Neural cell (in vitro differentiated cells): Measurements from ENCODE around the gene FILIP1. TPM values are rescaled to one million over a fixed set of nuclear protein-coding genes. Genes with fewer than 3 reads are reported as not detected.

Experiments used
- H2AFZ ChIP-seq: fragments of 200-600, 300-800 bp; sonication (generic), shearing (Covaris generic); 2 replicates; pipeline ENCODE4 v1.6.0; 2014; ENCODE audit warnings: low read depth, mild to moderate bottlenecking, antibody characterized with exemption, low read length, moderate library complexity
- H3F3A ChIP-seq: fragments of 200-600 bp; shearing (Covaris generic); 2 replicates; pipeline ENCODE4 v1.6.1; 2016; ENCODE audit warnings: mild to moderate bottlenecking, moderate library complexity, mixed read lengths, antibody characterized with exemption, low read length; ENCODE audit not compliant: insufficient read depth, poor library complexity, severe bottlenecking
- H3K27ac ChIP-seq: fragments of 200-600, 300-800 bp; sonication (generic), shearing (Covaris generic); 2 replicates; pipeline ENCODE4 v1.5.1; 2014; ENCODE audit warnings: mild to moderate bottlenecking, low read length, moderate library complexity
- H3K27me3 ChIP-seq: fragments of 300-800, 200-600 bp; sonication (generic), shearing (Covaris generic); 2 replicates; pipeline ENCODE4 v1.6.0; 2014; ENCODE audit warnings: mild to moderate bottlenecking, low read depth, low read length, moderate library complexity; ENCODE audit not compliant: insufficient read depth
- H3K36me3 ChIP-seq: fragments of 300-800, 200-600 bp; sonication (generic), shearing (Covaris generic); 2 replicates; pipeline ENCODE4 v1.5.1; 2014; ENCODE audit warnings: mild to moderate bottlenecking, antibody characterized with exemption, low read length, moderate library complexity; ENCODE audit not compliant: insufficient read depth
- H3K4me2 ChIP-seq: fragments of 300-800, 200-600 bp; sonication (generic), shearing (Covaris generic); 2 replicates; pipeline ENCODE4 v1.6.0; 2014; ENCODE audit warnings: mild to moderate bottlenecking, low read length
- H3K4me3 ChIP-seq: fragments of 300-800, 200-600 bp; sonication (generic), shearing (Covaris generic); 2 replicates; pipeline ENCODE4 v1.5.1; 2014; ENCODE audit warnings: mild to moderate bottlenecking, low read length, moderate library complexity
- H3K79me2 ChIP-seq: fragments of 200-600 bp; shearing (Covaris generic); replicated peaks from 2 replicates; pipeline ENCODE4 v1.6.0; 2014; ENCODE audit warnings: mild to moderate bottlenecking, low read length, moderate library complexity; ENCODE audit not compliant: insufficient read depth
- H3K9ac ChIP-seq: fragments of 300-800, 200-600 bp; sonication (generic), shearing (Covaris generic); 2 replicates; pipeline ENCODE4 v1.6.1; 2016; ENCODE audit warnings: mild to moderate bottlenecking, low read length, mixed read lengths
- H3K9me2 ChIP-seq: fragments of 200-600 bp; shearing (Covaris generic); 2 replicates; pipeline ENCODE4 v1.6.1; 2016; ENCODE audit warnings: mild to moderate bottlenecking, low read length, mixed read lengths; ENCODE audit not compliant: insufficient read depth
- H3K9me3 ChIP-seq: fragments of 200-600, 300-800 bp; sonication (generic), shearing (Covaris generic); 2 replicates; pipeline ENCODE4 v1.6.1; 2016; ENCODE audit warnings: mild to moderate bottlenecking, mixed run types, low read length, moderate library complexity, mixed read lengths
- H4K20me1 ChIP-seq: fragments of 200-600 bp; shearing (Covaris generic); 2 replicates; pipeline ENCODE4 v1.6.1; 2016; ENCODE audit warnings: mild to moderate bottlenecking, mixed run types; ENCODE audit not compliant: insufficient read depth
- CTCF ChIP-seq: fragments of 450-650 bp; IDR thresholded peaks from 2 replicates; pipeline ENCODE4 v1.5.1; 2014; ENCODE audit warnings: antibody characterized with exemption, mild to moderate bottlenecking, moderate library complexity; ENCODE audit not compliant: poor library complexity, severe bottlenecking
- EP300 ChIP-seq: fragments of 450-650 bp; conservative IDR thresholded peaks from 2 replicates; pipeline ENCODE4 v1.6.1; 2014; ENCODE audit warnings: antibody characterized with exemption, mild to moderate bottlenecking, moderate library complexity; ENCODE audit not compliant: poor library complexity, severe bottlenecking
- EZH2 ChIP-seq: fragments of 200-600, 300-800 bp; shearing (Covaris generic), sonication (generic); IDR thresholded peaks from 2 replicates; pipeline ENCODE4 v1.6.1; 2014; ENCODE audit warnings: antibody characterized with exemption, low read length, borderline replicate concordance, mild to moderate bottlenecking; ENCODE audit not compliant: insufficient read depth, poor library complexity, severe bottlenecking
- MXI1 ChIP-seq: fragments of 450-650 bp; conservative IDR thresholded peaks from 2 replicates; pipeline ENCODE4 v1.6.1; 2014; ENCODE audit warnings: antibody characterized with exemption, mild to moderate bottlenecking; ENCODE audit not compliant: poor library complexity, severe bottlenecking
- POLR2AphosphoS5 ChIP-seq: IDR thresholded peaks from 2 replicates; pipeline ENCODE4 v1.6.1; 2012
- RAD21 ChIP-seq: fragments of 450-650 bp; conservative IDR thresholded peaks from 2 replicates; pipeline ENCODE4 v1.6.1; 2014; ENCODE audit warnings: antibody characterized with exemption, mild to moderate bottlenecking, moderate library complexity
- SMC3 ChIP-seq: fragments of 450-650 bp; conservative IDR thresholded peaks from 2 replicates; pipeline ENCODE4 v1.6.1; 2014; ENCODE audit warnings: antibody characterized with exemption, mild to moderate bottlenecking, moderate library complexity; ENCODE audit not compliant: poor library complexity
- TAF1 ChIP-seq: IDR thresholded peaks from 2 replicates; pipeline ENCODE4 v1.6.1; 2012; ENCODE audit warnings: low read depth
- polyA plus RNA-seq: library from polyadenylated mRNA; depleted of rRNA; stranded (reverse); fragments of >200 nt; gene quantifications from 2 replicates; pipeline ENCODE4 v1.2.3, GENCODE V29; 2014
- TF ChIP-seq, protein P1 (sequence below): IDR thresholded peaks from 2 replicates; pipeline ENCODE4 v1.6.1; 2012; ENCODE audit warnings: borderline replicate concordance

The FILIP1 gene
- polyA plus RNA-seq, 1 donor from 2014 or later, result 1.4 TPM

- H3K9me2 ChIP-seq, result no peaks in the 10 kb centered on the region
- no peaks in the 10 kb centered on the region for H4K20me1 ChIP-seq
- no peaks in the 10 kb centered on the region for H3K79me2 ChIP-seq
- H3K9me3 ChIP-seq, result no peaks in the 10 kb centered on the region
- no peaks in the 10 kb centered on the region for H3K36me3 ChIP-seq
- H2AFZ ChIP-seq, result no peak overlapping the region
- H3K9ac ChIP-seq, result no peak overlapping the region
- no peak overlapping the region for H3K4me2 ChIP-seq
- no peak overlapping the region for H3K4me3 ChIP-seq
- no peaks in the 10 kb centered on the region for H3F3A ChIP-seq
- H3K27me3 ChIP-seq, result no peaks in the 10 kb centered on the region
- no peak overlapping the region for H3K27ac ChIP-seq
- no peak for TF ChIP-seq EZH2
- no peak for TF ChIP-seq CTCF
- no peak for TF ChIP-seq SMC3
- TF ChIP-seq TAF1, result no peak
- TF ChIP-seq MXI1, result no peak
- TF ChIP-seq EP300, result no peak
- no peak for TF ChIP-seq POLR2AphosphoS5
- TF ChIP-seq, protein P1, sequence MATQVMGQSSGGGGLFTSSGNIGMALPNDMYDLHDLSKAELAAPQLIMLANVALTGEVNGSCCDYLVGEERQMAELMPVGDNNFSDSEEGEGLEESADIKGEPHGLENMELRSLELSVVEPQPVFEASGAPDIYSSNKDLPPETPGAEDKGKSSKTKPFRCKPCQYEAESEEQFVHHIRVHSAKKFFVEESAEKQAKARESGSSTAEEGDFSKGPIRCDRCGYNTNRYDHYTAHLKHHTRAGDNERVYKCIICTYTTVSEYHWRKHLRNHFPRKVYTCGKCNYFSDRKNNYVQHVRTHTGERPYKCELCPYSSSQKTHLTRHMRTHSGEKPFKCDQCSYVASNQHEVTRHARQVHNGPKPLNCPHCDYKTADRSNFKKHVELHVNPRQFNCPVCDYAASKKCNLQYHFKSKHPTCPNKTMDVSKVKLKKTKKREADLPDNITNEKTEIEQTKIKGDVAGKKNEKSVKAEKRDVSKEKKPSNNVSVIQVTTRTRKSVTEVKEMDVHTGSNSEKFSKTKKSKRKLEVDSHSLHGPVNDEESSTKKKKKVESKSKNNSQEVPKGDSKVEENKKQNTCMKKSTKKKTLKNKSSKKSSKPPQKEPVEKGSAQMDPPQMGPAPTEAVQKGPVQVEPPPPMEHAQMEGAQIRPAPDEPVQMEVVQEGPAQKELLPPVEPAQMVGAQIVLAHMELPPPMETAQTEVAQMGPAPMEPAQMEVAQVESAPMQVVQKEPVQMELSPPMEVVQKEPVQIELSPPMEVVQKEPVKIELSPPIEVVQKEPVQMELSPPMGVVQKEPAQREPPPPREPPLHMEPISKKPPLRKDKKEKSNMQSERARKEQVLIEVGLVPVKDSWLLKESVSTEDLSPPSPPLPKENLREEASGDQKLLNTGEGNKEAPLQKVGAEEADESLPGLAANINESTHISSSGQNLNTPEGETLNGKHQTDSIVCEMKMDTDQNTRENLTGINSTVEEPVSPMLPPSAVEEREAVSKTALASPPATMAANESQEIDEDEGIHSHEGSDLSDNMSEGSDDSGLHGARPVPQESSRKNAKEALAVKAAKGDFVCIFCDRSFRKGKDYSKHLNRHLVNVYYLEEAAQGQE, result no peak
- TF ChIP-seq RAD21, result no peak
Observed at GRCh38 chr6:75379536-75379935, 114.1 kb downstream of the FILIP1 start.

GRCh38 chr6:75378101-75378500 lies 115.5 kb downstream of the FILIP1 start:
- H3K27ac ChIP-seq, result no peak overlapping the region
- H3K9me3 ChIP-seq, result no peaks in the 10 kb centered on the region
- no peaks in the 10 kb centered on the region for H3K9me2 ChIP-seq
- no peaks in the 10 kb centered on the region for H4K20me1 ChIP-seq
- no peaks in the 10 kb centered on the region for H3K79me2 ChIP-seq
- H2AFZ ChIP-seq, result no peak overlapping the region
- TF ChIP-seq CTCF (no peak), MXI1 (no peak), SMC3 (no peak), POLR2AphosphoS5 (no peak), TAF1 (no peak), EZH2 (no peak), EP300 (no peak), RAD21 (no peak)
- TF ChIP-seq, protein P1, result no peak
- no peaks in the 10 kb centered on the region for H3F3A ChIP-seq
- H3K4me3 ChIP-seq, result no peak overlapping the region
- H3K27me3 ChIP-seq, result no peaks in the 10 kb centered on the region
- no peak overlapping the region for H3K9ac ChIP-seq
- no peak overlapping the region for H3K4me2 ChIP-seq
- no peaks in the 10 kb centered on the region for H3K36me3 ChIP-seq
